AG09309 (cell line): ENCODE measurements around the gene PUS1.
"Not testable (repeated sequence)": the region's sequence is repeated elsewhere in the genome, so short reads cannot be mapped to it uniquely, and the experiment has no call there.

Experiments used
- DNase-seq: peaks from one replicate; pipeline ENCODE4 v3.0.0-alpha.2; 2010; ENCODE audit warnings: low read depth
- H3K4me3 ChIP-seq: 2 replicates; pipeline ENCODE4 v1.5.1; 2011; ENCODE audit warnings: mild to moderate bottlenecking, low read depth, low read length, moderate library complexity; ENCODE audit not compliant: control insufficient read depth
- CTCF ChIP-seq: IDR thresholded peaks from 2 replicates; pipeline ENCODE4 v1.5.1; 2011; ENCODE audit warnings: mild to moderate bottlenecking, low read depth, low read length, inconsistent platforms; ENCODE audit not compliant: insufficient read depth, control insufficient read depth; ENCODE audit errors: missing control alignments

The PUS1 gene

GRCh38 chr12:131959116-131959515 lies 30.0 kb downstream of the PUS1 start:
- no peak overlapping the region for H3K4me3 ChIP-seq

GRCh38 chr12:131959641-131960589 lies 30.8 kb downstream of the PUS1 start:
- H3K4me3 ChIP-seq = no peak overlapping the region
- no peak for DNase-seq
- TF ChIP-seq CTCF = no peak

More at GRCh38 chr12:131959116-131959515, 30.0 kb downstream of the PUS1 start:
- no peak for DNase-seq
- no peak for TF ChIP-seq CTCF

GRCh38 chr12:131960590-131961325 lies 31.7 kb downstream of the PUS1 start:
- not testable (repeated sequence) for DNase-seq, H3K4me3 ChIP-seq

GRCh38 chr12:131961328-131961727 lies 32.3 kb downstream of the PUS1 start:
- not testable (repeated sequence) for DNase-seq, H3K4me3 ChIP-seq

- no peak overlapping the region for H3K4me3 ChIP-seq
- TF ChIP-seq CTCF = no peak
- DNase-seq = no peak
Measured at GRCh38 chr12:131962069-131962468, 33.0 kb downstream of the PUS1 start.

GRCh38 chr12:131963381-131963780 lies 34.3 kb downstream of the PUS1 start:
- no peak overlapping the region for H3K4me3 ChIP-seq
- TF ChIP-seq CTCF = no peak
- DNase-seq = no peak

- no peak for DNase-seq
- no peak overlapping the region for H3K4me3 ChIP-seq
- no peak for TF ChIP-seq CTCF
Measured at GRCh38 chr12:131965073-131965472, 36.0 kb downstream of the PUS1 start.
